ENCODE data around the gene AACS. TPM values are rescaled to one million over a fixed set of nuclear protein-coding genes. Genes with fewer than 3 reads are reported as not detected.

The AACS gene
- total and polyA plus RNA-seq, 2 of the 8 experiments (the other 6 are each of a cell fraction or from before 2014, with no cell fraction given) = 51.9 to 52.4 TPM

DNA sequence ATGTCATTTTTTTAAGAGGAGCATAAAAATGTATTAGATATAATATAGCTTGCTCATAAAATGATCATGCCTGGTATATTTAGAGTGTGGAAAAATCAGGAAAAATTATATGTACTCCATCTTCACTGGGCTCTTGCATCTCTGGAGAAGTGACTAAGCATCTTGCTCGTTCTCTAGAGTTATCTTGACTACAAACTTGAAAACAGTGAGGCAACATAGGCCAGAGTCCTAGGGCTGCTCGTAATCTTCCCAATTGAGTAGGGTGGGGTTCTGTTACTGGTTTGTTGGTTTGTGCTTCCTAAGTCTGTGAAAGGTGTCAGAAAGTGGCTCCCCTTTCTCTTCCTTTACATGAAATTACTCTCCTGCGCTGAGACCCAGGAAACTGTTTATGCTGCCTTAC is 46.2 kb downstream of the AACS start:
- Histone ChIP-seq H3K4me1 (replicated peaks in 1 of 4; ENCODE audit: control insufficient read depth in 3 of 4, insufficient read depth in 4 of 4, low read length in 3 of 4) (no peaks in the 10 kb centered on the region), H2BK15ac (ENCODE audit: low read length) (no peak overlapping the region), H3K18ac (ENCODE audit: extremely low read depth, low read length) (no peak overlapping the region), H3K79me1 (ENCODE audit: low read depth, low read length) (no peaks in the 10 kb centered on the region; the same call in none of the 2 replicates), H4K20me1 (replicated peaks in 1 of 2; ENCODE audit: control insufficient read depth in 1 of 2, insufficient read depth in 2 of 2, low read length in 2 of 2) (peaks cover 0 to 3% of the 10 kb centered on the region in 2 experiments), H2BK12ac (ENCODE audit: low read depth, low read length) (no peak overlapping the region), H2BK5ac (ENCODE audit: low read depth, low read length) (no peak overlapping the region), H3K14ac (ENCODE audit: insufficient read length) (no peak overlapping the region), H4K8ac (ENCODE audit: extremely low read depth, insufficient read depth, low read length) (no peak overlapping the region), H3K4me3 (ENCODE audit: extremely low read depth in 1 of 4, insufficient read depth in 2 of 4, low read depth in 3 of 4, low read length in 4 of 4) (no peak overlapping the region), H3K27me3 (replicated peaks in 1 of 4; ENCODE audit: control insufficient read depth in 3 of 4, extremely low read depth in 1 of 4, insufficient read depth in 3 of 4, low read length in 3 of 4) (no peaks in the 10 kb centered on the region), H4K91ac (replicated peaks; ENCODE audit: insufficient read length, low read length) (no peak overlapping the region), H2BK20ac (ENCODE audit: low read length) (no peak overlapping the region), H3K9me3 (ENCODE audit: insufficient read depth in 2 of 2, low read depth in 1 of 2, low read length in 1 of 2) (no peaks in the 10 kb centered on the region), H2AK5ac (ENCODE audit: low read depth, low read length) (no peak overlapping the region), H3K23me2 (ENCODE audit: low read depth, low read length) (no peaks in the 10 kb centered on the region), H3K23ac (ENCODE audit: insufficient read length) (no peak overlapping the region), H4K5ac (ENCODE audit: insufficient read length, low read depth, low read length) (no peak overlapping the region), H3K4me2 (ENCODE audit: insufficient read depth in 1 of 2, low read depth in 2 of 2, low read length in 2 of 2) (no peak overlapping the region), H3K36me3 (ENCODE audit: control insufficient read depth in 2 of 4, insufficient read depth in 4 of 4, low read length in 3 of 4) (peaks cover 7 to 45% (median 19%) of the 10 kb centered on the region in 4 experiments; a peak in 6 of 8 replicates), H3K27ac (ENCODE audit: low read depth, low read length) (no peak overlapping the region), H2BK120ac (replicated peaks; ENCODE audit: low read depth, low read length) (no peak overlapping the region), H3K79me2 (ENCODE audit: control insufficient read depth in 1 of 2, insufficient read depth in 2 of 2, low read length in 2 of 2) (no peaks in the 10 kb centered on the region), H2AFZ (ENCODE audit: low read length) (no peak overlapping the region), H3K9ac (replicated peaks in 1 of 4; ENCODE audit: extremely low read depth in 1 of 4, low read depth in 3 of 4, low read length in 3 of 4) (no peak overlapping the region), H3K56ac (replicated peaks; ENCODE audit: insufficient read length, low read depth, low read length) (no peak overlapping the region), H3K4ac (replicated peaks; ENCODE audit: insufficient read length, low read depth, low read length) (no peak overlapping the region)
- ChIA-PET POLR2A (ENCODE audit: partially characterized antibody) (no interaction called here), CTCF (ENCODE audit: partially characterized antibody) (interaction anchor here (0.6 kb wide), 1 partner anchor 103 kb away, joined by 3 read pairs; no protein-coding TSS in a partner anchor)
- 84% methylated on average over 3 of the region's 3 CpGs; no CpG with 5 or more reads in 1 of the 2 experiments for WGBS, 2 experiments (ENCODE audit: extremely low coverage in 1 of 2, insufficient coverage in 1 of 2, insufficient read length in 1 of 2, insufficient replicate concordance in 2 of 2, low coverage in 1 of 2, low lambda C conversion rate in 2 of 2, missing lambda C conversion rate in 1 of 2)
- DNase-seq (ENCODE audit: low read depth in 1 of 2, low spot score in 2 of 2) = no peak
- no peak for FAIRE-seq
- TF ChIP-seq CBX8 (IDR thresholded peaks at IDR 0.05; ENCODE audit: borderline replicate concordance, low read depth, low read length) (no peak), HDAC6 (IDR thresholded peaks at IDR 0.05; ENCODE audit: low read depth, low read length) (no peak)

Data from H1 (cell line).